ENCODE data around the gene HSPA6.
"Not testable (repeated sequence)": the region's sequence is repeated elsewhere in the genome, so short reads cannot be mapped to it uniquely, and the experiment has no call there.

HSPA6 gene

DNA sequence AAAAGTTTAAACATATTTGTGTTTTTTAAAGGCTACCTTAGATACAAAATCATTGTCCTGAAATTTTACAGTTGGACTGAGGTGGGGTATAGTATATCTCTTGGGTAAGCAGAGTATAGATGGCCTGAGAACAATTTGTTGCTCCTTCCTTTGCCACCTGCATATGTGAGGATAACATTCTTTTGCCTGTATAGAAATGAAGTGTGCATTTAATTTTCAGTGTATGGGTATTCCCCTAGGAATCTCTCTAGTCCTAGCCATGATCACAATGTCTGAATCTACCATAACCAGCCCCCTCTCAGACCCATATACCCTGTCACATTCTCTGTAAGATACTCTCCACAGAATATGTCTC, 21.0 kb upstream of the HSPA6 start:
- no peak for DNase-seq (ENCODE audit: low read depth)

DNA sequence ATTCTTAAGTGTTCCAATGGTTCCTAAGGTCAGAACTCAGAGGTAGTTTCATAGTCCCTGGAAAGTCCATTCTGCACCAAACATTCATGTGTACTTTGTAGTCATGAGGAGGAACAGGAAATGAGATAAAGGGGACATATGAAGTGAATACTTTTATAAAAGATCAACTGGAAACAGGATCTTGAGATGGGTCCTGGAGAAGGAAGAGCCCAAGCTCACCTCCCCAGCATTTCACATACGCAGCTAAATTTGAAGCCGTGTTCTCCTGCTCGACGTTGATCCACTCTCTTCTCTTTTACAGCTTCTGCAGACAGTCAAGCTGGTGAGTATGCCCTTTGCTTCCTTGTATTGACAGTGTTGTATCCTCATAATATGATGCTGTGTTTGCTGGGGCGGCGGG, 18.7 kb upstream of the HSPA6 start:
- no peak for DNase-seq (ENCODE audit: low read depth)

DNA sequence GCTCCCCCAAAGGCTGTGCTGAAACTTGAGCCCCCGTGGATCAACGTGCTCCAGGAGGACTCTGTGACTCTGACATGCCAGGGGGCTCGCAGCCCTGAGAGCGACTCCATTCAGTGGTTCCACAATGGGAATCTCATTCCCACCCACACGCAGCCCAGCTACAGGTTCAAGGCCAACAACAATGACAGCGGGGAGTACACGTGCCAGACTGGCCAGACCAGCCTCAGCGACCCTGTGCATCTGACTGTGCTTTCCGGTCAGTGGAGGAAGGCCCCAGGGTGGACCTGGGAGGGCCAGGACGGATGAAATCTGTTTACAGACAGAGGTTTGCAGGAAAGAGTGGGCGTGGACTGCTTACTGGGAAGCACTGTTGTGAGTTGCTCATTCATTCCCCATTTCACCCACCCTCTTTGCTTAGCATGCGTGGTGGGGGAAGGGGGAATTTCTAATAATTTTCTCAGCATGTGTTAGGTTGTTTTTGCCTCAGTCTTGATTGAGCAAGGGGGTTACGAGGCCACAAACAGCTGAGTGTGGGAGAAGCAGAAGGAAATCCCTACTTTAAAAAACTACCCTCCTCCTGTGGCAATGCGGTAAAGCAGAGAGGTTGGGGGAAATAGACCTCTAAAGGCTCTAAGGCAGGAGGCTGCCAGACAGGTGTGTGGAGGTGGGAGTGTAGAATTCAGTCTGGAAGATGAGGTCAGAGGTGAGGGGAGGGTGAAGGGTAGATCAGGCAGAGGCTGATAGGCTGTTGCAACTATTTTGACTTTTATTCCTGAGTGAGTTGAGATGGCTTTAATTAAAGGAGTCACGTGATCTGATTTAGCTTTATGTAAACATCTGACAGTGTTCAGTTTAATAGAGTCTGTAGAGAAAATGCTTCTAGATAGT, 17.8 kb upstream of the HSPA6 start:
- DNase-seq (ENCODE audit: low read depth): no peak

DNA sequence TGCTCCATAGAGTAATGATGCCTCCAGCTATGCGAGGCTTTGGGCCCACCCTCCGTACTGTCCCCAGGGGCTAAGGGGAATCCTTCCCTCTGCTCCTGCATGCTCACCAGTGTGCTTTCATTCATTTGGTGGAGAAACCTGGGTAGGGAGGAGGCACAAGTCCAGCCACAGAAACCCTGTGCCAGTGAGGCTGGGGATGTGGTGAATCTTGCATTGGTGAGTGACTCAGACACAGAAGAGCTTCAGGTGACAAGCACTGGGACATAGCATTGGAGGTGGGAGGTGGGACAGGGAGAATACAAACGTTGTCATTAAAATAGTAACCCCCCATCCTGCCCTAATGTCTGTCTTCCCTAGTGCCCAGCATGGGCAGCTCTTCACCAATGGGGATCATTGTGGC, 13.9 kb upstream of the HSPA6 start:
- DNase-seq (ENCODE audit: low read depth): no peak

DNA sequence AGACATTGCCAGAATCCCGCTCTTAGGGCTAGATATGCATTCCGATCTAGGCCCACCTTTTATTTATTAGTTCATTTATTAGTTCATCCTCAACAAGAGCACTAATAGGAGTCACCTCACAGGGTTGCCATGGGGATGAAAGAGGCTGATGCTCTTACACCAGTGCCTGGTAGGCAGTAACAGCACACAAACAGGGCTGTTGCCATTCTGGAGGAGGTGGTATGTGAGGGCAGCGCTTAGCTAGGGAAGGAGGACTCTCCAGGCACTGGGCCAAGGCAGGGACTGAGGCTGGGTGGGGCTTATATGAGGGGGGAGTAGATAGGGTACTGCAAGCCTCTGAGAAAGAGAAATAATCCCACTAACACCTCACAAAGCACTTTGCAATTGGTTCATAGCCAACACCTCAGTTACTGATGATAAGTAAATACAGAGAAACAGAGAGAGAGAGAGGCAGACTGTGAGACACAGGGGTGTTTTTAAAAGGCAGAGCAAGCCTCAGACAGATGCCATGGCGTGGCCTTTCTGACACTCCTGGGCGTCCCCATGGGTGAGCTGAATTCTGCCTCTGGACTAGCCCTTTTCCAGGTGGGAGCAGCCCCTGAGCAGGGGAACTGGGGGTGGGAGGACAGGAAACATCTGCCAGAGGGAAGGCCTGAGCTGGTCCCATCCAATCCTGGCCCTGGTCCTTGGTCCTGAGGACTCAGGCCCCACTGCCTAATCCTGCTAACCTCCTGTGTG, 13.2 kb upstream of the HSPA6 start:
- no peak for DNase-seq (ENCODE audit: low read depth)

DNA sequence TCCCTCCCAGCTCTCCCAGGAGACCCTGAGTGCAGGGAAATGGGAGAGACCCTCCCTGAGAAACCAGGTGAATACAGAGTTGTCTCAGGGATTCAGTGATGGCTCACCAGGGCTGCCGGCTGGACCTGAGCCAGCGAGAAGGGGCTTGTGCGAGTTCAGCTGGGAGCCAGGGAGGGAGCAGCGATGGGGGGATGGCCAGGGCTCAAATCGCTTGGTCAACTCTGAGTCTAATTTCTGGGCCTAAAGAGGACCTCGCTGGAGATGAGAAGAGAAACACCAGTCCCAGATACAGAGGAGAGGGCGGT, 12.6 kb upstream of the HSPA6 start:
- no peak for DNase-seq (ENCODE audit: low read depth)

DNA sequence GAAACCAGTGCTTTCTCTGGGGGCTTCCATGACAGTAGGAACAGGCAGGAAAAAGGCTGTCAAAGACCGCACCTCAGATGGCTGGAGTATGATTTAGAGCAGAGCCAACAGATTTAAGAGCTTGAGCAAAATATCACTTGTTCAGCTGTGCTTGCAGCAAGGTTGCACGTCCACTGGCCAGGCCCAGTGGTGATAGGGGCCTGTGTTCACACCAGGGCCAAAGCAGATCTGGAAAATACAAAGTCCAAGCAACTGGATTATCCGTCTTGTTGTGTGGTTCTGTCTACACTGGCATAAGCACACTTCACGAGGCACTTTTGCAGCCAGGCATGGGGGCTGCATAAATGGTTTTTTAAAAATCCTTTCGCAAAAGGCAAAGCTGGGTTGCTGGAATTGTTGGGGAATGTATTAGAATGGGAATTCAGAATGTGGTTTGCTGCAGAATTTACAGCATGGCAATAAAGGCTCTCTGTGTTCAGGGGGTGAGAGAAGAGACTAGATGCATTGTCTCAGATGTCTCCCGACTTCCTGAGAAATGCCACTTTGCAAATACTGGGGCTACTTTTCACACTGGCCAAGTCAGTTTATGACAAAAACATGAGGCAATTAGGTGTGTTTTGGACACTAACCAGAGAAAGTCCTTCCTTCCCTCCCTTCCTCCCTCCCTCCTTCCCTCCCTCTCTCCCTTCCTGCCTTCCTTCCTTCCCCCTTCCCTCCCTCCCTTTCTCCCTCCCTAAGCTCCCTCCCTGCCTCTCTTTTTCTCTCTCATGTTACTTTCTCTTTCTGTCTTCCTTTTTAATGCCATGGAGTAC, 11.5 kb upstream of the HSPA6 start:
- not testable (repeated sequence) for DNase-seq (ENCODE audit: low read depth)

DNA sequence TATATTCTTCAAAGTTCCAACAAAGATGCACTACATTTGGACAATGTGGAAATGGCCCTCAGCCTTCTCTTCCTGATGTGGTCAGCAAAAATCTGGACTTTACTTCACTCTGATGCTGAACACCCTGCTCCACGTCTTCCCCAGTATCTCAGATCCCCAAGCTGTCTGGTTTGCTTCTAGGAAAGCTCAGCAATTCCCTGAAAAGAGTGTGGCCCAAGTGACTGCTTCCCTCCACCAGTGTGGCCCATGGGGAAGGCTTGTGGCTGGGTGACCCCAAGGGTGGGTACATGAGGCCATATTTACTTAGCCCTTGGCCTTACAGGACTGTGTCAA, 10.9 kb upstream of the HSPA6 start:
- not testable (repeated sequence) for DNase-seq (ENCODE audit: low read depth)

DNA sequence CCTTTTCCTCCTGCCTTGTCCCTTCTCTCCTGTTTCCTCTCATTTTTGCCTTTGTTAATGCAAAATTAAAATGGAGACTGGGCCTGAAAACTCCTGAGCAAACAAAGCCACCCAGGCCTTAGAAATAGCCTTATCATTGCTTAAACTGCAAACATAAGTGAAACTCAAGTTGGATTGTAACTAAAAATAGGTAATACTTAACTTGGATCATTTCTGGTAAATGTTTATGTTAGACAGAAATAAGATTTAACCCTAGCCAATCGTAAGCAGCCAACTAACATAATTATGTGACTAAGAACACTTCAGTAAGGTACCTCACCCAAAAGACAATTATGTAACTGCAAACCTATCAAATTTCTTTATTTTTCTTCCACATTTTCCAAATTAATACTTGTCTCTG, 10.4 kb upstream of the HSPA6 start:
- DNase-seq (ENCODE audit: low read depth): not testable (repeated sequence)

DNA sequence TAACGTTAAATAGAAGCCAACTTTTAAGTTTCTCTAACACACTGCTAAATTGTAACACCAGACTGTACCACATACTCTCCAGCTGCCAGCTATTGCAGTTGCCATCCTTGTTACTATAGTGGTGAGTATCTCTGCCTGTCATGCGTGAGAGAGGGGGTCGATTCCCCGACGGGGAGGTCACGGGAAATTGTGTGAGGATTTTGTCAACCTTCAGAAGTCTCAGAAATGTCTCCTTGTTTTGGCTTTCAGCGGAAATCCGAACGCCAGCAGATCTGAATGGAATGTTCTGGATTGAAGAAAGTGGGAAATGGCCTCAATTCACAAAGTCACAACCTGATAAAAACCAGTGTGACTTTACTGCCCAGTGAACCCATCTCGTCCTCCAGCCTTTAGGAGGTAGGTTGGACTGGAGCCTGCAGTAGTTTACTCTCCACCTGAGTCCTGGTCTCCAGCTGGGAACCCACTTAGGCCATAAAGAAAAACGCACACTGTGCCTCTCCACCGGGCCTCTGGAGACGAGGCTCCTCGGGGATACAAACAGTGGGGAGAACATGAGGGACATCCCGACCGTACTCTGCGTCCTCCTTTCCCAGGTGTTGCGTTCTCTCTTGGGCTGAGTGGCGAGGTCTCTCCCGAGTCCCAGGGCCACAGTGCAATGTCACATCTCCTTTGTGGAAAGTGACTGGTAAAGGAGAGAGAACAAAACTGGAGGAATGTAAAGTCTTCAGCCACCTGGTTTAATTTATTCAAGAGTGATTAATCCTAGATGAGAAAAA, 1.1 kb upstream of the HSPA6 start:
- not testable (repeated sequence) for DNase-seq (ENCODE audit: low read depth)

DNA sequence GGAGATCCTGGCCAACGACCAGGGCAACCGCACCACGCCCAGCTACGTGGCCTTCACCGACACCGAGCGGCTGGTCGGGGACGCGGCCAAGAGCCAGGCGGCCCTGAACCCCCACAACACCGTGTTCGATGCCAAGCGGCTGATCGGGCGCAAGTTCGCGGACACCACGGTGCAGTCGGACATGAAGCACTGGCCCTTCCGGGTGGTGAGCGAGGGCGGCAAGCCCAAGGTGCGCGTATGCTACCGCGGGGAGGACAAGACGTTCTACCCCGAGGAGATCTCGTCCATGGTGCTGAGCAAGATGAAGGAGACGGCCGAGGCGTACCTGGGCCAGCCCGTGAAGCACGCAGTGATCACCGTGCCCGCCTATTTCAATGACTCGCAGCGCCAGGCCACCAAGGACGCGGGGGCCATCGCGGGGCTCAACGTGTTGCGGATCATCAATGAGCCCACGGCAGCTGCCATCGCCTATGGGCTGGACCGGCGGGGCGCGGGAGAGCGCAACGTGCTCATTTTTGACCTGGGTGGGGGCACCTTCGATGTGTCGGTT, 477 bp downstream of the HSPA6 start:
- not testable (repeated sequence) for DNase-seq (ENCODE audit: low read depth)

DNA sequence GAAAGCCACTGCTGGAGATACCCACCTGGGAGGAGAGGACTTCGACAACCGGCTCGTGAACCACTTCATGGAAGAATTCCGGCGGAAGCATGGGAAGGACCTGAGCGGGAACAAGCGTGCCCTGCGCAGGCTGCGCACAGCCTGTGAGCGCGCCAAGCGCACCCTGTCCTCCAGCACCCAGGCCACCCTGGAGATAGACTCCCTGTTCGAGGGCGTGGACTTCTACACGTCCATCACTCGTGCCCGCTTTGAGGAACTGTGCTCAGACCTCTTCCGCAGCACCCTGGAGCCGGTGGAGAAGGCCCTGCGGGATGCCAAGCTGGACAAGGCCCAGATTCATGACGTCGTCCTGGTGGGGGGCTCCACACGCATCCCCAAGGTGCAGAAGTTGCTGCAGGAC, 981 bp downstream of the HSPA6 start:
- DNase-seq (ENCODE audit: low read depth): not testable (repeated sequence)

DNA sequence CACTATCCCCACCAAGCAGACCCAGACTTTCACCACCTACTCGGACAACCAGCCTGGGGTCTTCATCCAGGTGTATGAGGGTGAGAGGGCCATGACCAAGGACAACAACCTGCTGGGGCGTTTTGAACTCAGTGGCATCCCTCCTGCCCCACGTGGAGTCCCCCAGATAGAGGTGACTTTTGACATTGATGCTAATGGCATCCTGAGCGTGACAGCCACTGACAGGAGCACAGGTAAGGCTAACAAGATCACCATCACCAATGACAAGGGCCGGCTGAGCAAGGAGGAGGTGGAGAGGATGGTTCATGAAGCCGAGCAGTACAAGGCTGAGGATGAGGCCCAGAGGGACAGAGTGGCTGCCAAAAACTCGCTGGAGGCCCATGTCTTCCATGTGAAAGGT, 1.6 kb downstream of the HSPA6 start:
- DNase-seq (ENCODE audit: low read depth): not testable (repeated sequence)

DNA sequence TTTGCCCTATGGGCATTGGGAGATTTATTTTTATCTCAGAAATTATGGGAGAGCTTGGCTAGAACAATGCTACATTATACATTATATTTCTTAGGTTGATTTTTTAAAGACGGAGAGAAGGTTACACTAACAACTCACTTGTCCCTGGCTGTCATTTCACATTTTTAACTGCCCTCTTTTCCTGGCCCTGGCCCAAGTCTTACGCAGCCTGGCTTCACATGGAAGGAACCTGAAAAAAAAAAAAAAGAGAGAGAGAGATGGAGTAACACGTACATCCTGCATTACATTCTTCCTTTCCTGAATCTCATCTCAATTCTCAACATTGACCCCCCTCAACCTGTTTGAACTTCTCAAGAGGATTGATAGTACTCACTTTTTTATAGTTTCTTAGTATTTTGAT, 4.2 kb downstream of the HSPA6 start:
- not testable (repeated sequence) for DNase-seq (ENCODE audit: low read depth)

DNA sequence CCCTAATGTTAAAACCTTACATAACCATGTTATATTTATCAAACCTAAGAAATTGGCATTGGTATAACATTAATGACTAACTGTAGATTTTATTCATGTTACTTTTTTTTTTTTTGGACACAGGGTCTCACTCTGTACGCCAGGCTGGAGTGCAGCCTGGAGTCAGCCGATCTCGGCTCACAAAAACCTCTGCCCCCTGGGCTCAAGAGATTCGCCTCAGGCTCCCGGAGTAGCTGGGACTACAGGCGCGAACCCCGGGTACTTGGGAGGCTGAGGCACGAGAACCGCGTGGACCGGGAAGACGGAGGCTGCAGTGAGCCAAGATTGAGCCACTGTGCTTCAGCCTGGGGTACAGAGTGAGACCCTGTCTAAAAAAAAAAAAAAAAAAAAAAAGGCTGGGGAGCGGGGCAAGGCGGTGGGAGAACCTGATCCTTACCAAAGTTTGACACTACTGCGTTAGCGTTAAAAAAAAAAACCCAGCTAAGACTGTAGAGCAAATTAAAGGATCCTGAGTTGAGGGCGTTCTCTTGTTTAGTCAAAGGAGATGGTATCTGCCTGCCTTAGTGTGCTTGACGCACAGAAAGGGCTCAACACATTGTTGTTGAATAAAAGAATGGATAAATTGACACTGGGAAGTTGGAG, 5.2 kb downstream of the HSPA6 start:
- not testable (repeated sequence) for DNase-seq (ENCODE audit: low read depth)

DNA sequence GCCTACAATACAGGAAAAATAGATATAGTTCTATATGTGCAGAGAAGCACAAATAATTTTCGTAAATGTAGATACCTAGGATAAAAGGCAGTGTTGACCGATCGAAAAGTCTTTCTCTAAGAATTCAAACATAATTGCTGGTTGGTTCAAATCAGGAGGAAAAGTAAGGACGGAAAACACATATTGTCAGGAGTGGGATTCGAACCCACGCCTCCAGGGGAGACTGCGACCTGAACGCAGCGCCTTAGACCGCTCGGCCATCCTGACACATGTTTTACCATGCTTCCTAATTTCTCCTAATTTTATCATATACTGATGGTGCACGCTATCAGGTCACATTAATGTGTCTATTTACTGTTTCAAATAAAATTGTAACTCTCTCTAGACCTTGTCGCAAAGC, 5.8 kb downstream of the HSPA6 start:
- DNase-seq (ENCODE audit: low read depth): peak; percentile 58

DNA sequence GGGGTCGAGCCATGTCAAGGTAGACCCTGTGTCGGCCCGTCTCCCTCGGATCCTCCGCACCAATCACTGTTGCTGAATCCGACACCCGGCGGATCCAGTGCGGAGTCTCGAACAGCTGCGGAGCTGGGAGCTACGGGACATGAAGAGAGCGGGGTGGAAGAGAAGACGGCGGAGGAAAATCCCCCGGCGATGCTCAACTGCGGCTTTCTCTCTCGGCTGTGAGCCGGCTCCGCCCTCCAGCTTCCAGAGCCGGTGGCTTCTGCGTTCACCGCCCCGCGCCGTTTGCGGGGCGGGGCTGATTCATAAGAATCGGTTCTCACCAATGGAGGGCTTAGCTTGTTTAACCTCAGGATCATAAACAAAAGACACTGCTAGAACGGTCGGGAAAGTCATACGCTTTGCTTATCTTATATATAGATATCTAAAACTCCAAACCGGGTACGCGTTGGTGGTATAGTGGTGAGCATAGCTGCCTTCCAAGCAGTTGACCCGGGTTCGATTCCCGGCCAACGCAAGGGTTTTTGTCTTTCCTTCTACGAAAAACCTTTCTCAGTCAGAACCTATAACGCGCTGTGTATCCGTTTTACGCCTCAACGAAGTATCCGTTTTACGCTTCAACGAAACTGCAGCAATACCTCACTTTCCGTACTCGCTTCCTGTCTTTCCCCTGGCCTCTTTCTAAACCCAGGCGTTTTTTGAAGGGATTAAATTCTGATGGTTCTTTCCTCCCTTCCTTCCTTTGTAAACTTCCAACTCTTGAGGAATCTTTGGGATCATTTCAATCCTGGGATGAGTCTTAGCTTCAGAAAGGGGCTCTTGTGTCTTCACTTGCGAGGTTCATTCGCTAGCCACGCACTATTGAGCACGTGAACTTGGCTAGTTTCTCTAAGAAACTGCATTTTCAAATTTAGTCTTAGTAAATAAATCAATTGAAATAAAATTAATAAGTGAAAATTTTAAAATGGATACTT, 6.6 kb downstream of the HSPA6 start:
- DNase-seq (ENCODE audit: low read depth): peak; percentile 87

DNA sequence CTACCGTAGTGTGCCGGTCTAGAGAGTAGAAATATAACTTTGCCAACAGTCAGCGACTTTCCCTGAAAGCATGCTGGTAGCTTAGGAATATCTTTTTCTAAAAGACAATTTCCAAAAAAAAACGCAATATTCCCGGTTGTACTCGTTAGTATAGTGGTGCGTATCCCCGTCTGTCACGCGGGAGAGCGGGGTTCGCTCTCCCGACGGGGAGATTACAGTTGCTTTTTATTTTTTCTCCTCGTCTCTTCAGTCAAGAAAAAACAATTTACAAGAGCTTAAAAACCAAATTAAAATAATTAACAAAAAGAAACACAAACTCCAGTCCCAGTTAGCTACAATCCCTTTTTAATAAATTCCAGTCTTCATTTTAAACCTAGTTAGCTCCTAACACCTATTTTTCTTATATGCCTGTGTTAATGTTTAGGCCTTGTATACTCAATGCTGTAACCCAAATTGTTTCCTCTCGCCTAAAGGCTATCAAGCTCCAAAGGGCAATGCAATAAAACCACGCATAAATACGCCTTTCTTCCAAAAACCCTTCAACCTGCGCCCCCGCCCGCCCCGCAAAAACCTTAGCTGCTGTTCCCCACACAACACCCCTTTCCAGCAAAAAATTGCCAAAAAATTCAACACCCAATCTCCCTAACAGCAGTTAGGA, 7.8 kb downstream of the HSPA6 start:
- DNase-seq (ENCODE audit: low read depth): no peak

Measured in stimulated activated CD8-positive, alpha-beta memory T cell treated with anti-CD3 and anti-CD28 coated beads, Interleukin-15, amount 100 ng/mL, for 24 hours (primary cell).